GM23338 (cell line): ENCODE data around the gene GOSR2.

Experiments used
- CREB1 ChIP-seq: fragments of 250-450 bp; sonication (Bioruptor Pico); IDR thresholded peaks from 2 replicates; pipeline ENCODE4 v1.5.0; 2020; ENCODE audit warnings: low read depth, mild to moderate bottlenecking, moderate library complexity
- EZH2 ChIP-seq: fragments of 200-600 bp; sonication (generic); IDR thresholded peaks from one replicate; pipeline ENCODE4 v1.8.0; 2017; ENCODE audit warnings: antibody characterized with exemption, mild to moderate bottlenecking, low read depth; ENCODE audit not compliant: unreplicated experiment
- EZH2phosphoT487 ChIP-seq: fragments of 200-600 bp; sonication (generic); IDR thresholded peaks from one replicate; pipeline ENCODE4 v1.8.1; 2018; ENCODE audit warnings: antibody characterized with exemption; ENCODE audit not compliant: unreplicated experiment
- NANOG ChIP-seq: IDR thresholded peaks from 2 replicates; pipeline ENCODE4 v1.6.1; 2016; ENCODE audit warnings: antibody characterized with exemption, borderline replicate concordance
- POLR2AphosphoS5 ChIP-seq: IDR thresholded peaks from 2 replicates; pipeline ENCODE4 v1.6.1; 2016; ENCODE audit warnings: antibody characterized with exemption, low read depth
- TF ChIP-seq, protein P1 (sequence below), 2 experiments: fragments of 200-600 bp in 1 of 2; sonication (generic) in 1 of 2; conservative IDR thresholded peaks; 2 replicates each; pipeline versions ENCODE4 v1.5.1 to v1.6.1; 2016 to 2017; ENCODE audit warnings: antibody characterized with exemption in 2 of 2, low read depth in 2 of 2, mild to moderate bottlenecking in 2 of 2, moderate library complexity in 1 of 2
- TF ChIP-seq, protein P2 (sequence below): IDR thresholded peaks from one replicate; pipeline ENCODE4 v1.6.1; 2018; ENCODE audit warnings: antibody characterized with exemption; ENCODE audit not compliant: unreplicated experiment
- TF ChIP-seq, protein P3 (sequence below): IDR thresholded peaks from 2 replicates; pipeline ENCODE4 v1.6.1; 2016; ENCODE audit warnings: antibody characterized with exemption
- TF ChIP-seq, protein P4 (sequence below): fragments of 250-450 bp; sonication (Bioruptor Pico); IDR thresholded peaks from 2 replicates; pipeline ENCODE4 v1.5.0; 2020; ENCODE audit warnings: mild to moderate bottlenecking, moderate library complexity

DNA sequence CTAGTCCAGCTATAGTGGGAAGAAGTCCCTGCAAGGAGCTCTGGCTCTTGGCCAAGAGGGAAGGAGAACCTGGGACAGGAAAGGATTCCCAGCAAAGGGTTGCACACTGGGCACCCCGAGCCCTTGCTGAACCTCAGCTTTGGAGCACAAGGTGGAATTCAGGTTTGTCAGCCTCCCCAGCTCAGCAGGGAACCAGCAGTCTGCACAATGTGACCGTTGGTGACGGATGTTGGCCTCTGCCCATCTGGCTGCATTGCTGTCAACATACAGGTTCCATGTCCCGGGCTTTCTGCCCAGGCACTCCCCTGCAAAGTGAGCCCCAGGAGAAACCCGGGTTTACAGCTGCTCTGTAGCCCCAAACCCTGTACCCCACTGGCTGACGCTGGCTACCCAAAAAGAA, 49.4 kb downstream of the GOSR2 start:
- TF ChIP-seq, protein P1, sequence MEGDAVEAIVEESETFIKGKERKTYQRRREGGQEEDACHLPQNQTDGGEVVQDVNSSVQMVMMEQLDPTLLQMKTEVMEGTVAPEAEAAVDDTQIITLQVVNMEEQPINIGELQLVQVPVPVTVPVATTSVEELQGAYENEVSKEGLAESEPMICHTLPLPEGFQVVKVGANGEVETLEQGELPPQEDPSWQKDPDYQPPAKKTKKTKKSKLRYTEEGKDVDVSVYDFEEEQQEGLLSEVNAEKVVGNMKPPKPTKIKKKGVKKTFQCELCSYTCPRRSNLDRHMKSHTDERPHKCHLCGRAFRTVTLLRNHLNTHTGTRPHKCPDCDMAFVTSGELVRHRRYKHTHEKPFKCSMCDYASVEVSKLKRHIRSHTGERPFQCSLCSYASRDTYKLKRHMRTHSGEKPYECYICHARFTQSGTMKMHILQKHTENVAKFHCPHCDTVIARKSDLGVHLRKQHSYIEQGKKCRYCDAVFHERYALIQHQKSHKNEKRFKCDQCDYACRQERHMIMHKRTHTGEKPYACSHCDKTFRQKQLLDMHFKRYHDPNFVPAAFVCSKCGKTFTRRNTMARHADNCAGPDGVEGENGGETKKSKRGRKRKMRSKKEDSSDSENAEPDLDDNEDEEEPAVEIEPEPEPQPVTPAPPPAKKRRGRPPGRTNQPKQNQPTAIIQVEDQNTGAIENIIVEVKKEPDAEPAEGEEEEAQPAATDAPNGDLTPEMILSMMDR (conservative IDR thresholded peaks at IDR 0.05; ENCODE audit: low read depth in 2 of 2): no peak
- TF ChIP-seq CREB1 (CRISPR knock-in tag): no peak
- TF ChIP-seq EZH2: no peak
- TF ChIP-seq POLR2AphosphoS5: no peak
- TF ChIP-seq, protein P2, sequence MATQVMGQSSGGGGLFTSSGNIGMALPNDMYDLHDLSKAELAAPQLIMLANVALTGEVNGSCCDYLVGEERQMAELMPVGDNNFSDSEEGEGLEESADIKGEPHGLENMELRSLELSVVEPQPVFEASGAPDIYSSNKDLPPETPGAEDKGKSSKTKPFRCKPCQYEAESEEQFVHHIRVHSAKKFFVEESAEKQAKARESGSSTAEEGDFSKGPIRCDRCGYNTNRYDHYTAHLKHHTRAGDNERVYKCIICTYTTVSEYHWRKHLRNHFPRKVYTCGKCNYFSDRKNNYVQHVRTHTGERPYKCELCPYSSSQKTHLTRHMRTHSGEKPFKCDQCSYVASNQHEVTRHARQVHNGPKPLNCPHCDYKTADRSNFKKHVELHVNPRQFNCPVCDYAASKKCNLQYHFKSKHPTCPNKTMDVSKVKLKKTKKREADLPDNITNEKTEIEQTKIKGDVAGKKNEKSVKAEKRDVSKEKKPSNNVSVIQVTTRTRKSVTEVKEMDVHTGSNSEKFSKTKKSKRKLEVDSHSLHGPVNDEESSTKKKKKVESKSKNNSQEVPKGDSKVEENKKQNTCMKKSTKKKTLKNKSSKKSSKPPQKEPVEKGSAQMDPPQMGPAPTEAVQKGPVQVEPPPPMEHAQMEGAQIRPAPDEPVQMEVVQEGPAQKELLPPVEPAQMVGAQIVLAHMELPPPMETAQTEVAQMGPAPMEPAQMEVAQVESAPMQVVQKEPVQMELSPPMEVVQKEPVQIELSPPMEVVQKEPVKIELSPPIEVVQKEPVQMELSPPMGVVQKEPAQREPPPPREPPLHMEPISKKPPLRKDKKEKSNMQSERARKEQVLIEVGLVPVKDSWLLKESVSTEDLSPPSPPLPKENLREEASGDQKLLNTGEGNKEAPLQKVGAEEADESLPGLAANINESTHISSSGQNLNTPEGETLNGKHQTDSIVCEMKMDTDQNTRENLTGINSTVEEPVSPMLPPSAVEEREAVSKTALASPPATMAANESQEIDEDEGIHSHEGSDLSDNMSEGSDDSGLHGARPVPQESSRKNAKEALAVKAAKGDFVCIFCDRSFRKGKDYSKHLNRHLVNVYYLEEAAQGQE: no peak
- TF ChIP-seq EZH2phosphoT487: no peak
- no peak for TF ChIP-seq NANOG
- TF ChIP-seq, protein P3, sequence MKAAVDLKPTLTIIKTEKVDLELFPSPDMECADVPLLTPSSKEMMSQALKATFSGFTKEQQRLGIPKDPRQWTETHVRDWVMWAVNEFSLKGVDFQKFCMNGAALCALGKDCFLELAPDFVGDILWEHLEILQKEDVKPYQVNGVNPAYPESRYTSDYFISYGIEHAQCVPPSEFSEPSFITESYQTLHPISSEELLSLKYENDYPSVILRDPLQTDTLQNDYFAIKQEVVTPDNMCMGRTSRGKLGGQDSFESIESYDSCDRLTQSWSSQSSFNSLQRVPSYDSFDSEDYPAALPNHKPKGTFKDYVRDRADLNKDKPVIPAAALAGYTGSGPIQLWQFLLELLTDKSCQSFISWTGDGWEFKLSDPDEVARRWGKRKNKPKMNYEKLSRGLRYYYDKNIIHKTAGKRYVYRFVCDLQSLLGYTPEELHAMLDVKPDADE: no peak
- TF ChIP-seq, protein P4, sequence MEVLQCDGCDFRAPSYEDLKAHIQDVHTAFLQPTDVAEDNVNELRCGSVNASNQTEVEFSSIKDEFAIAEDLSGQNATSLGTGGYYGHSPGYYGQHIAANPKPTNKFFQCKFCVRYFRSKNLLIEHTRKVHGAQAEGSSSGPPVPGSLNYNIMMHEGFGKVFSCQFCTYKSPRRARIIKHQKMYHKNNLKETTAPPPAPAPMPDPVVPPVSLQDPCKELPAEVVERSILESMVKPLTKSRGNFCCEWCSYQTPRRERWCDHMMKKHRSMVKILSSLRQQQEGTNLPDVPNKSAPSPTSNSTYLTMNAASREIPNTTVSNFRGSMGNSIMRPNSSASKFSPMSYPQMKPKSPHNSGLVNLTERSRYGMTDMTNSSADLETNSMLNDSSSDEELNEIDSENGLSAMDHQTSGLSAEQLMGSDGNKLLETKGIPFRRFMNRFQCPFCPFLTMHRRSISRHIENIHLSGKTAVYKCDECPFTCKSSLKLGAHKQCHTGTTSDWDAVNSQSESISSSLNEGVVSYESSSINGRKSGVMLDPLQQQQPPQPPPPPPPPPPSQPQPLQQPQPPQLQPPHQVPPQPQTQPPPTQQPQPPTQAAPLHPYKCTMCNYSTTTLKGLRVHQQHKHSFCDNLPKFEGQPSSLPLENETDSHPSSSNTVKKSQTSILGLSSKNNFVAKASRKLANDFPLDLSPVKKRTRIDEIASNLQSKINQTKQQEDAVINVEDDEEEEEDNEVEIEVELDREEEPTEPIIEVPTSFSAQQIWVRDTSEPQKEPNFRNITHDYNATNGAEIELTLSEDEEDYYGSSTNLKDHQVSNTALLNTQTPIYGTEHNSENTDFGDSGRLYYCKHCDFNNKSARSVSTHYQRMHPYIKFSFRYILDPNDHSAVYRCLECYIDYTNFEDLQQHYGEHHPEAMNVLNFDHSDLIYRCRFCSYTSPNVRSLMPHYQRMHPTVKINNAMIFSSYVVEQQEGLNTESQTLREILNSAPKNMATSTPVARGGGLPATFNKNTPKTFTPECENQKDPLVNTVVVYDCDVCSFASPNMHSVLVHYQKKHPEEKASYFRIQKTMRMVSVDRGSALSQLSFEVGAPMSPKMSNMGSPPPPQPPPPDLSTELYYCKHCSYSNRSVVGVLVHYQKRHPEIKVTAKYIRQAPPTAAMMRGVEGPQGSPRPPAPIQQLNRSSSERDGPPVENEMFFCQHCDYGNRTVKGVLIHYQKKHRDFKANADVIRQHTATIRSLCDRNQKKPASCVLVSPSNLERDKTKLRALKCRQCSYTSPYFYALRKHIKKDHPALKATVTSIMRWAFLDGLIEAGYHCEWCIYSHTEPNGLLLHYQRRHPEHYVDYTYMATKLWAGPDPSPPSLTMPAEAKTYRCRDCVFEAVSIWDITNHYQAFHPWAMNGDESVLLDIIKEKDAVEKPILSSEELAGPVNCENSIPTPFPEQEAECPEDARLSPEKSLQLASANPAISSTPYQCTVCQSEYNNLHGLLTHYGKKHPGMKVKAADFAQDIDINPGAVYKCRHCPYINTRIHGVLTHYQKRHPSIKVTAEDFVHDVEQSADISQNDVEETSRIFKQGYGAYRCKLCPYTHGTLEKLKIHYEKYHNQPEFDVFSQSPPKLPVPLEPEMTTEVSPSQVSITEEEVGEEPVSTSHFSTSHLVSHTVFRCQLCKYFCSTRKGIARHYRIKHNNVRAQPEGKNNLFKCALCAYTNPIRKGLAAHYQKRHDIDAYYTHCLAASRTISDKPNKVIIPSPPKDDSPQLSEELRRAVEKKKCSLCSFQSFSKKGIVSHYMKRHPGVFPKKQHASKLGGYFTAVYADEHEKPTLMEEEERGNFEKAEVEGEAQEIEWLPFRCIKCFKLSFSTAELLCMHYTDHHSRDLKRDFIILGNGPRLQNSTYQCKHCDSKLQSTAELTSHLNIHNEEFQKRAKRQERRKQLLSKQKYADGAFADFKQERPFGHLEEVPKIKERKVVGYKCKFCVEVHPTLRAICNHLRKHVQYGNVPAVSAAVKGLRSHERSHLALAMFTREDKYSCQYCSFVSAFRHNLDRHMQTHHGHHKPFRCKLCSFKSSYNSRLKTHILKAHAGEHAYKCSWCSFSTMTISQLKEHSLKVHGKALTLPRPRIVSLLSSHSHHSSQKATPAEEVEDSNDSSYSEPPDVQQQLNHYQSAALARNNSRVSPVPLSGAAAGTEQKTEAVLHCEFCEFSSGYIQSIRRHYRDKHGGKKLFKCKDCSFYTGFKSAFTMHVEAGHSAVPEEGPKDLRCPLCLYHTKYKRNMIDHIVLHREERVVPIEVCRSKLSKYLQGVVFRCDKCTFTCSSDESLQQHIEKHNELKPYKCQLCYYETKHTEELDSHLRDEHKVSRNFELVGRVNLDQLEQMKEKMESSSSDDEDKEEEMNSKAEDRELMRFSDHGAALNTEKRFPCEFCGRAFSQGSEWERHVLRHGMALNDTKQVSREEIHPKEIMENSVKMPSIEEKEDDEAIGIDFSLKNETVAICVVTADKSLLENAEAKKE (CRISPR knock-in tag): no peak
